Activated naive CD8-positive, alpha-beta T cell (primary cell): ENCODE measurements around the gene NXPH4.

ENCODE experiments used
- H3K27ac Mint-ChIP-seq: one replicate; pipeline ENCODE4 v1.8.0; 2021; ENCODE audit warnings: mixed read lengths
- H3K27me3 Mint-ChIP-seq: one replicate; pipeline ENCODE4 v1.8.0; 2021; ENCODE audit warnings: mixed read lengths
- H3K36me3 Mint-ChIP-seq: one replicate; pipeline ENCODE4 v1.8.0; 2021; ENCODE audit warnings: mixed read lengths
- H3K4me1 Mint-ChIP-seq: one replicate; pipeline ENCODE4 v1.8.0; 2021; ENCODE audit warnings: low read depth, mixed read lengths
- H3K4me3 Mint-ChIP-seq: one replicate; pipeline ENCODE4 v1.8.0; 2021; ENCODE audit warnings: mild to moderate bottlenecking, mixed read lengths
- H3K9me3 Mint-ChIP-seq: one replicate; pipeline ENCODE4 v1.8.0; 2021; ENCODE audit warnings: low read depth, mixed read lengths

Gene NXPH4

DNA sequence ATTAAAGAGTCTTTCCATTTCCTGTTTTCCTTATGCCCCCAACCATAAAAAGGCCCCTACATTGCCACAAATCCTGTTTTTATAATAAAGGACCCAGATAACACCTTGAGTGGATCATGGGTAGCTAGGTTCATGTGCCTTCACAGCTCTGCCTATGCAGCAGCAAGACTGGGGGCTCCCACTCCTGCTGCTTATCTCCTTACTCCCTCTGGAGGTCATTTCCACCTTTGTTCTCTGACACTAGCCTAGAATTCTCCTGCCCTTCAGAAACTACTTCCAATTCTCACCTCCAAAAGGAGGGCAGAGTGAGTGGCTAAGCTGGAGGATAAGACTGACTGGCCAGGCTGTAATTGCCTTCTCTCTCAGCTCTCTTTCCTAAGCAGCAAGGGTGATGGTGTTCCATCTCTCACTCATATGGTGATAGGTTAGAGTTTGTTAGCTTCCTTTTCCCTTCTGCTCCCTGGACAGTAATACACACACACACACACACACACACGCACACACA lies 54.4 kb downstream of the NXPH4 start:
- no peaks in the 10 kb centered on the region for H3K9me3 Mint-ChIP-seq
- peak overlapping the region; percentile 30 for H3K27ac Mint-ChIP-seq

DNA sequence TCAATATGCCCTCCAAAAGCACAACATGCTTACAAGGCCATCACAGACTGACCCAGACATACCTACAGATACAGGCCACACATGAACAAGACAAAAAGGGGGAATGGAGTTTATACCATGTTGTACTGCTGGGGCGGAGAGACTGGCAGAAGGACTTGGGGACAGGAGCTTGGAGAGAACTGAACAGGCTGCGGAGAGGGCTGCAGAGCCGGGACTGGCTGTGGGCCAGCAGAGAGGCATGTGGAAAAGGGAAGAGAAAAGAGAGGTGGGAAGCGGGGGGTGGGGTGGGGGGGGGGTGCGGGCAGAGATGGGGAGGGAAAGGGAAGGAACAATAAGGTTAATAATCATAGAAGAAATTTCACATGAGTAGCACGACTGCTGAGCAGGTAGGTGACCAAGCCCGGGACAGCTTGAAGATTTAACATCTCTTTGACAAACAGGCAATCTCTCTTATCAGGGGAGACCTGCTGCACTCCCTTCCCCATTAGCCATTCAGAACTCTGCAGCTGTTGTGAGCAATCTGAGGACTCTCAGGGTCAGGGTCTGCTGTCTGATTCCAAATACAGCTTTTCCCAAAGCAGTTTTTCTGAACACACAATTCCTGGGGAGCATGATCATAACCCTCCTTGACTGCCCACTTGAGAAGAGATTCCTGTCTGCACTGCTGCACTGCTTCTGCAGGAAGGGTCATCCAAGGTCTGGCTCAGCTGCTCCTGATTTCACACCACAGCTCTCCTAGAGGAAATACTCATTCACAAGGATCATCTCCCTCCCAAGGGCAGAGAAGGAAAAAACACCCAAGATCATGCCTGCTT lies 56.0 kb downstream of the NXPH4 start:
- no peak overlapping the region for H3K4me3 Mint-ChIP-seq
- H3K4me1 Mint-ChIP-seq = peaks cover 6% of the 10 kb centered on the region
- no peaks in the 10 kb centered on the region for H3K9me3 Mint-ChIP-seq
- H3K27me3 Mint-ChIP-seq = no peaks in the 10 kb centered on the region
- peaks cover 16% of the 10 kb centered on the region for H3K36me3 Mint-ChIP-seq
- no peak overlapping the region for H3K27ac Mint-ChIP-seq

More for the DNA sequence above, 54.4 kb downstream of the NXPH4 start:
- Mint-ChIP-seq H3K4me3 (no peak overlapping the region), H3K36me3 (peaks cover 17% of the 10 kb centered on the region), H3K27me3 (no peaks in the 10 kb centered on the region), H3K4me1 (peaks cover 6% of the 10 kb centered on the region)

DNA sequence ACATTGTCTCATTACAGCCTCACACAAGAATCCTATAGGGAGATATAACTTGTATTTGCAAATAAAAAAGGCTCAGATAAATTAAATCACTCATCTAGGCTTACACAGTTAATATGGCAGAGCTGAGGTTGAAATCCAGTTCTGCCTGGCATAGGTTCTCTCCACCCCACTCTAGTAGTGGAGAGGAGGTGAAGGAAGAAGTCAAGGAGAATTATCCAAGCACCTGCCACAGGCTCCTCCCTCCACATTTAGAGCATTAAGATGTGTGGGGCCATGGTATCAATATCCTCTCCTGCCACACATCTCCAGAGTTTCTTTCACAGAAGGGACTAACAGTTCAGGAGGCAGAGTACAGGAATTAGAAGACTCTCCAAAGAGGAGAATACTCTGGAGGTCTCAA lies 56.9 kb downstream of the NXPH4 start:
- H3K4me3 Mint-ChIP-seq = no peak overlapping the region
- peaks cover 3% of the 10 kb centered on the region for H3K4me1 Mint-ChIP-seq
- no peak overlapping the region for H3K27ac Mint-ChIP-seq
- no peaks in the 10 kb centered on the region for H3K9me3 Mint-ChIP-seq
- no peaks in the 10 kb centered on the region for H3K27me3 Mint-ChIP-seq
- peaks cover 22% of the 10 kb centered on the region for H3K36me3 Mint-ChIP-seq
